ENCODE results near the gene HYAL3. TPM values are rescaled to one million over a fixed set of nuclear protein-coding genes. Genes with fewer than 3 reads are reported as not detected.
A peak's percentile ranks its signal among the peaks of the same experiment; 100 is the strongest.

The HYAL3 gene
- total RNA-seq, 1 experiment from 2014 or later, result 10.2 TPM

GRCh38 chr3:50323614-50324199 is 24.5 kb upstream of the HYAL3 start:
- Histone ChIP-seq H2AFZ (no peak overlapping the region), H3K4me1 (replicated peaks; ENCODE audit: insufficient read depth) (peaks cover 16% of the 10 kb centered on the region), H3K4me3 (no peak overlapping the region), H3K79me2 (ENCODE audit: low read depth) (peaks cover 38% of the 10 kb centered on the region), H3F3A (ENCODE audit: insufficient read depth, low read depth) (peaks cover 14% of the 10 kb centered on the region), H3K4me2 (no peak overlapping the region), H3K27me3 (ENCODE audit: insufficient read depth, low read depth) (no peaks in the 10 kb centered on the region), H4K20me1 (ENCODE audit: insufficient read depth) (peaks cover 4% of the 10 kb centered on the region; the same call in 1 of the 2 replicates), H3K9me3 (ENCODE audit: insufficient read depth, low read depth) (no peaks in the 10 kb centered on the region), H3K36me3 (ENCODE audit: low read depth) (peaks cover 7% of the 10 kb centered on the region; the same call in 1 of the 2 replicates), H3K9me2 (ENCODE audit: insufficient read depth) (no peaks in the 10 kb centered on the region), H3K27ac (no peak overlapping the region)
- ChIA-PET POLR2A (ENCODE audit: unreplicated experiment) (interaction anchor here (0.5 to 0.6 kb wide), 2 partner anchors 24 to 30 kb away, joined by 5 to 14 read pairs; no protein-coding TSS in a partner anchor), CTCF (interaction anchor here (0.5 to 1.6 kb wide), 5 partner anchors 20 to 97 kb away, joined by 3 to 10 read pairs (median 4); partner anchors contain the start of gene HYAL1)
- TF ChIP-seq, protein P1, sequence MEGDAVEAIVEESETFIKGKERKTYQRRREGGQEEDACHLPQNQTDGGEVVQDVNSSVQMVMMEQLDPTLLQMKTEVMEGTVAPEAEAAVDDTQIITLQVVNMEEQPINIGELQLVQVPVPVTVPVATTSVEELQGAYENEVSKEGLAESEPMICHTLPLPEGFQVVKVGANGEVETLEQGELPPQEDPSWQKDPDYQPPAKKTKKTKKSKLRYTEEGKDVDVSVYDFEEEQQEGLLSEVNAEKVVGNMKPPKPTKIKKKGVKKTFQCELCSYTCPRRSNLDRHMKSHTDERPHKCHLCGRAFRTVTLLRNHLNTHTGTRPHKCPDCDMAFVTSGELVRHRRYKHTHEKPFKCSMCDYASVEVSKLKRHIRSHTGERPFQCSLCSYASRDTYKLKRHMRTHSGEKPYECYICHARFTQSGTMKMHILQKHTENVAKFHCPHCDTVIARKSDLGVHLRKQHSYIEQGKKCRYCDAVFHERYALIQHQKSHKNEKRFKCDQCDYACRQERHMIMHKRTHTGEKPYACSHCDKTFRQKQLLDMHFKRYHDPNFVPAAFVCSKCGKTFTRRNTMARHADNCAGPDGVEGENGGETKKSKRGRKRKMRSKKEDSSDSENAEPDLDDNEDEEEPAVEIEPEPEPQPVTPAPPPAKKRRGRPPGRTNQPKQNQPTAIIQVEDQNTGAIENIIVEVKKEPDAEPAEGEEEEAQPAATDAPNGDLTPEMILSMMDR (conservative IDR thresholded peaks at IDR 0.05), result no peak
- no peak for TF ChIP-seq EZH2 (IDR thresholded peaks at IDR 0.05; ENCODE audit: low read depth)
- intact Hi-C loops (cut with micrococcal nuclease; ENCODE audit: unreplicated experiment), result loop anchor here (1.0 kb wide), 3 partner anchors 49 to 96 kb away; no protein-coding TSS in a partner anchor
- no TSS peak for BruUV-seq (replicated peaks)
- DNase-seq, result no peak

DNA sequence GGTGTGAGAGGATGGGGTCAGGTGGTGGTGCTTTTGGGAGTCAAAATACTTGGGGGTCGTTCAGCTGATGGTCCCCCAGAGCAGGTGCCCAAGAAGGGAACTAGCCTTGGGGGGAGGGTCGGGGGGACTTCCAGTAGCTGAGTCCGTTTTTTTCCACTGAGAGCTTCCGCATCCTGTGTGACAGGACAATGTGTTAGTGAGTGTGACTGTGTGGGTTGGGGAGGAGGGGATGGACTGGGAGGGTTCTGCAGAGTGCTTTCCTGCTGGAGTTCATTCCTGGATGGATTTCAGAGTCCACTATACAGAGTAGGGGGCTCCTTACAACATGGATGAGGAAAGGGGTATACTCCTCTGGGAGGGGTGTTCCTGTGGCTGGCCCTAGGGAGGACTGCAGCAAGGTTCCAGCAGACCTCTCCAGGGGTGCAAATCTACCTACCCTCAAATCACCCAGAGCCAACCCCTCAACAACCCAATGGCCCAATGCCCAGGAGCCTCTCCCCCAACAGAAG is 23.9 kb upstream of the HYAL3 start:
- Histone ChIP-seq H3K4me1 (replicated peaks; ENCODE audit: insufficient read depth) (peaks cover 18% of the 10 kb centered on the region), H3K9me3 (ENCODE audit: insufficient read depth, low read depth) (no peaks in the 10 kb centered on the region), H3K36me3 (ENCODE audit: low read depth) (peaks cover 7% of the 10 kb centered on the region; the same call in 1 of the 2 replicates), H3K27ac (no peak overlapping the region), H3K9me2 (ENCODE audit: insufficient read depth) (no peaks in the 10 kb centered on the region), H3K27me3 (ENCODE audit: insufficient read depth, low read depth) (no peaks in the 10 kb centered on the region), H3K4me2 (no peak overlapping the region), H3K79me2 (ENCODE audit: low read depth) (peaks cover 41% of the 10 kb centered on the region), H4K20me1 (ENCODE audit: insufficient read depth) (peaks cover 4% of the 10 kb centered on the region; the same call in 1 of the 2 replicates), H3K4me3 (no peak overlapping the region), H3F3A (ENCODE audit: insufficient read depth, low read depth) (peaks cover 14% of the 10 kb centered on the region; the same call in 1 of the 2 replicates), H2AFZ (no peak overlapping the region)
- TF ChIP-seq, protein P1 (conservative IDR thresholded peaks at IDR 0.05), result no peak
- no peak for TF ChIP-seq EZH2 (IDR thresholded peaks at IDR 0.05; ENCODE audit: low read depth)
- CTCF ChIA-PET, result interaction anchor here (1.1 kb wide), 1 partner anchor 51 kb away, joined by 7 read pairs; no protein-coding TSS in a partner anchor
- POLR2A ChIA-PET (ENCODE audit: unreplicated experiment), result interaction anchor here (0.5 kb wide), 1 partner anchor 24 kb away, joined by 14 read pairs; no protein-coding TSS in a partner anchor
- DNase-seq, result no peak
- intact Hi-C loops (cut with micrococcal nuclease; ENCODE audit: unreplicated experiment), result no loop called here
- BruUV-seq (replicated peaks), result no TSS peak

DNA sequence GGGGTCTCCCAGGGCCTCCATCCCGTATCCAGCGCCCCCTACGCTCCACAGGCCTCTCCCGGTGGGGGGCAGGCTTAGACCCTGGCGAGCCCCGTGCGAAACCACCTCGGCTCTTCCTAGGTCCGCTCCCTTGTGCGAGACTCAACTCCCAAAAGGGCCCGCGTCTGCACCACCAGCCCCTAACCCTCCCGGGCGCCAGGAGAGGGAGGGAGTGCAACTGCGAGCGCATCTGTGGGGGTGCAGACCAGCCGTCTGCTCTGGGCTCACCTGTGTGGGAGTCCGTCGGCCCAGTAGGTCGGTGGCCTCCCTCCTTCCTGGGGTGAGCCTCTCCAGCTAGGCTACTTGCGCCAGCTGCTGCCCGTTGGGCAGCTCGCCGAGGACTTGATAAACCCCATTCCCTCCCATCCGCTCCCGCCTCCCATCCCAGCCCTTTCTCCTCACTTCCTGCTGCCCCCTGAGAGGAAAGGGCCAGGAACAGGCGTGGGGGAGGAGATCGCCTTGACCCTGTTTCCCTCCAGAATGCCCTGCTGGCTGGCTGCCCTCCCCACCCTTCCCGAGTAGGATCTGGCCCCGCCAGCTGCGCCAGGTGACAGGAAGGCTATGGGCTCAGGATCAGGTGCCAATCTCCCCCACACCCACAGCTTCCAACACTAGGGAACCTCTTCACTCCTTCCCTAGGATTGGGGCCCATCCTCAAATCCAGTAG is 23.3 kb upstream of the HYAL3 start, which contains the start of gene HYAL2:
Gene HYAL2, minus strand, starts transcription at position 360 of the 706 bp plus-strand sequence. CDS start 2,256 bp downstream, outside the sequence.
- peak within 1 kb of the TSS; percentile 69 for H3K4me3 ChIP-seq
- intact Hi-C loops (cut with micrococcal nuclease; ENCODE audit: unreplicated experiment), result no loop called here
- peak within 1 kb of the TSS; percentile 91 for H3K4me2 ChIP-seq
- TF ChIP-seq, protein P1 (conservative IDR thresholded peaks at IDR 0.05), result no peak
- TF ChIP-seq EZH2 (IDR thresholded peaks at IDR 0.05; ENCODE audit: low read depth), result no peak
- no peaks in the 10 kb centered on the region for H3K9me2 ChIP-seq (ENCODE audit: insufficient read depth)
- peaks cover 24% of the 10 kb centered on the region for H3K4me1 ChIP-seq (replicated peaks; ENCODE audit: insufficient read depth)
- H3K36me3 ChIP-seq (ENCODE audit: low read depth), result peaks cover 7% of the 10 kb centered on the region; the same call in 1 of the 2 replicates
- BruUV-seq (replicated peaks), result no TSS peak
- peak within 1 kb of the TSS; percentile 91 for H2AFZ ChIP-seq
- peaks cover 20% of the 10 kb centered on the region for H3F3A ChIP-seq (ENCODE audit: insufficient read depth, low read depth)
- peaks cover 37% of the 10 kb centered on the region for H3K79me2 ChIP-seq (ENCODE audit: low read depth)
- no peaks in the 10 kb centered on the region for H3K9me3 ChIP-seq (ENCODE audit: insufficient read depth, low read depth)
- ChIA-PET CTCF (interaction anchor here (1.1 kb wide), 1 partner anchor 50 kb away, joined by 7 read pairs; no protein-coding TSS in a partner anchor), POLR2A (ENCODE audit: unreplicated experiment) (no interaction called here)
- DNase-seq, result no peak
- H4K20me1 ChIP-seq (ENCODE audit: insufficient read depth), result peaks cover 4% of the 10 kb centered on the region; the same call in 1 of the 2 replicates
- H3K27me3 ChIP-seq (ENCODE audit: insufficient read depth, low read depth), result no peaks in the 10 kb centered on the region
- peak within 1 kb of the TSS; percentile 83 for H3K27ac ChIP-seq

Data from PC-9 (cell line).